Bronchial smooth muscle cell (primary cell): ENCODE data around the gene UBE2J2. TPM values are rescaled to one million over a fixed set of nuclear protein-coding genes. Genes with fewer than 3 reads are reported as not detected.

Experiments used
- total RNA-seq: library from RNA; depleted of rRNA; stranded (reverse); fragments of >200 nt; gene quantifications from 2 replicates; pipeline ENCODE4 v1.2.1, GENCODE V29; 2014

UBE2J2 gene
- 23.4 and 30.9 TPM in 2 replicates for total RNA-seq

GRCh38 chr1:1273512-1274298 is at the start of gene UBE2J2:
UBE2J2 (minus strand) TSS chr1:1273854; CDS start chr1:1267992, 5,862 bp downstream.

GRCh38 chr1:1307923-1308755 is 34.5 kb upstream of the UBE2J2 start, which contains the start of the genes ACAP3 and PUSL1:
ACAP3 (minus strand) TSS chr1:1307930; CDS start chr1:1307815, 115 bp downstream.
PUSL1 (plus strand) TSS chr1:1308597; CDS start chr1:1308644, 47 bp downstream.

GRCh38 chr1:1246577-1247340 is 26.9 kb downstream of the UBE2J2 start, which contains the start of gene C1QTNF12:
C1QTNF12 (minus strand) TSS chr1:1246722; CDS start chr1:1246690, 32 bp downstream.

GRCh38 chr1:1232208-1232795 is 41.4 kb downstream of the UBE2J2 start, which contains the start of gene B3GALT6:
B3GALT6 (plus strand) TSS chr1:1232237; CDS start chr1:1232279, 42 bp downstream.

GRCh38 chr1:1231400-1232207 is 42.0 kb downstream of the UBE2J2 start, which contains the start of gene SDF4:
SDF4 (minus strand) TSS chr1:1232001; CDS start chr1:1228772, 3,229 bp downstream.

GRCh38 chr1:1213345-1214265 is 60.0 kb downstream of the UBE2J2 start, which contains the start of gene TNFRSF4:
TNFRSF4 (minus strand) TSS chr1:1214153; CDS start chr1:1214127, 26 bp downstream.

GRCh38 chr1:1206376-1206965 is 67.2 kb downstream of the UBE2J2 start, which contains the start of gene TNFRSF18:
TNFRSF18 (minus strand) TSS chr1:1206592; CDS start chr1:1206571, 21 bp downstream.

Other genes starting within 250 kb of the UBE2J2 start
- gene RNF223, start 199.5 kb downstream of the UBE2J2 start, total RNA-seq = under 0.01 TPM in 1 of 2 replicates, not detected in the other
- gene C1orf159, start 157.8 kb downstream of the UBE2J2 start, total RNA-seq = 2.1 and 3.2 TPM in 2 replicates
- not detected in 2 replicates for gene TTLL10, start 100.0 kb downstream of the UBE2J2 start, total RNA-seq
- gene TNFRSF18, start 67.3 kb downstream of the UBE2J2 start, total RNA-seq = 0.34 and 0.79 TPM in 2 replicates
- under 0.01 TPM in 1 of 2 replicates, not detected in the other for gene TNFRSF4, start 59.7 kb downstream of the UBE2J2 start, total RNA-seq
- gene SDF4, start 41.9 kb downstream of the UBE2J2 start, total RNA-seq = 136 and 144 TPM in 2 replicates
- gene B3GALT6, start 41.6 kb downstream of the UBE2J2 start, total RNA-seq = 10.1 and 14.0 TPM in 2 replicates
- gene C1QTNF12, start 27.1 kb downstream of the UBE2J2 start, total RNA-seq = 2.1 and 2.8 TPM in 2 replicates
- 1.2 and 1.3 TPM in 2 replicates for gene SCNN1D, start 6.6 kb upstream of the UBE2J2 start, total RNA-seq
- 66.0 and 87.7 TPM in 2 replicates for gene ACAP3, start 34.1 kb upstream of the UBE2J2 start, total RNA-seq
- gene PUSL1, start 34.7 kb upstream of the UBE2J2 start, total RNA-seq = 9.6 and 9.9 TPM in 2 replicates
- 56.0 and 74.6 TPM in 2 replicates for gene INTS11, start 50.8 kb upstream of the UBE2J2 start, total RNA-seq
- 4.1 and 6.8 TPM in 2 replicates for gene CPTP, start 50.9 kb upstream of the UBE2J2 start, total RNA-seq
- gene TAS1R3, start 57.4 kb upstream of the UBE2J2 start, total RNA-seq = 0.16 and 0.17 TPM in 2 replicates
- gene DVL1, start 75.6 kb upstream of the UBE2J2 start, total RNA-seq = 67.0 and 107 TPM in 2 replicates
- gene MXRA8, start 84.7 kb upstream of the UBE2J2 start, total RNA-seq = 273 and 326 TPM in 2 replicates
- 53.0 and 102 TPM in 2 replicates for gene AURKAIP1, start 101.4 kb upstream of the UBE2J2 start, total RNA-seq
- 115 and 141 TPM in 2 replicates for gene CCNL2, start 125.5 kb upstream of the UBE2J2 start, total RNA-seq
- gene MRPL20, start 133.4 kb upstream of the UBE2J2 start, total RNA-seq = 86.0 and 91.9 TPM in 2 replicates
- gene ANKRD65, start 147.4 kb upstream of the UBE2J2 start, total RNA-seq = 1.1 and 1.9 TPM in 2 replicates
- 3.4 and 3.9 TPM in 2 replicates for gene VWA1, start 161.8 kb upstream of the UBE2J2 start, total RNA-seq
- gene ATAD3C, start 175.8 kb upstream of the UBE2J2 start, total RNA-seq = under 0.01 TPM in 1 of 2 replicates, not detected in the other
- gene ATAD3B, start 197.9 kb upstream of the UBE2J2 start, total RNA-seq = 11.7 and 19.3 TPM in 2 replicates
- 17.4 and 19.5 TPM in 2 replicates for gene ATAD3A, start 238.3 kb upstream of the UBE2J2 start, total RNA-seq